Mesodermal cell (in vitro differentiated cells): Measurements from ENCODE around the gene ATF6.

Experiments used
- H3K27ac ChIP-seq: 2 replicates; pipeline ENCODE4 v1.7.0; 2013; ENCODE audit warnings: mild to moderate bottlenecking, low read depth, low read length, moderate library complexity; ENCODE audit not compliant: severe bottlenecking
- H3K36me3 ChIP-seq: 2 replicates; pipeline ENCODE4 v1.7.1; 2013; ENCODE audit warnings: mild to moderate bottlenecking, low read length, moderate library complexity; ENCODE audit not compliant: control insufficient read depth, insufficient read depth
- H3K4me1 ChIP-seq: one replicate; pipeline ENCODE4 v1.7.1; 2013; ENCODE audit warnings: mild to moderate bottlenecking, low read length; ENCODE audit not compliant: insufficient read depth, control insufficient read depth, poor library complexity, severe bottlenecking
- H3K4me3 ChIP-seq: 2 replicates; pipeline ENCODE4 v1.7.0; 2013; ENCODE audit warnings: low read length, control low read depth, mild to moderate bottlenecking; ENCODE audit not compliant: insufficient read depth, poor library complexity, severe bottlenecking; ENCODE audit errors: extremely low read depth
- H3K9me3 ChIP-seq: 2 replicates; pipeline ENCODE4 v1.7.1; 2013; ENCODE audit warnings: mild to moderate bottlenecking, low read length, moderate library complexity; ENCODE audit not compliant: control insufficient read depth
- WGBS, 2 experiments: methylation state at CpG; one replicate each; pipeline ENCODE4 v1.1.5; 2013; ENCODE audit warnings: missing lambda C conversion rate in 2 of 2; ENCODE audit not compliant: insufficient coverage in 2 of 2; 5-methylcytosine and 5-hydroxymethylcytosine counted together

Gene ATF6

GRCh38 chr1:161936786-161937185 is 170.7 kb downstream of the ATF6 start:
- no peaks in the 10 kb centered on the region for H3K9me3 ChIP-seq
- H3K27ac ChIP-seq, result no peak overlapping the region
- H3K4me1 ChIP-seq, result peaks cover 10% of the 10 kb centered on the region
- 100% methylated on average over 1 to 2 of the region's 2 CpGs for WGBS, 2 experiments
- no peaks in the 10 kb centered on the region for H3K36me3 ChIP-seq
- H3K4me3 ChIP-seq, result no peak overlapping the region

GRCh38 chr1:161940866-161941591 is 174.9 kb downstream of the ATF6 start:
- no peaks in the 10 kb centered on the region for H3K9me3 ChIP-seq
- 71 to 100% methylated on average over 1 to 2 of the region's 3 CpGs for WGBS, 2 experiments
- no peak overlapping the region for H3K4me3 ChIP-seq
- no peaks in the 10 kb centered on the region for H3K36me3 ChIP-seq
- peaks cover 15% of the 10 kb centered on the region for H3K4me1 ChIP-seq
- no peak overlapping the region for H3K27ac ChIP-seq

DNA sequence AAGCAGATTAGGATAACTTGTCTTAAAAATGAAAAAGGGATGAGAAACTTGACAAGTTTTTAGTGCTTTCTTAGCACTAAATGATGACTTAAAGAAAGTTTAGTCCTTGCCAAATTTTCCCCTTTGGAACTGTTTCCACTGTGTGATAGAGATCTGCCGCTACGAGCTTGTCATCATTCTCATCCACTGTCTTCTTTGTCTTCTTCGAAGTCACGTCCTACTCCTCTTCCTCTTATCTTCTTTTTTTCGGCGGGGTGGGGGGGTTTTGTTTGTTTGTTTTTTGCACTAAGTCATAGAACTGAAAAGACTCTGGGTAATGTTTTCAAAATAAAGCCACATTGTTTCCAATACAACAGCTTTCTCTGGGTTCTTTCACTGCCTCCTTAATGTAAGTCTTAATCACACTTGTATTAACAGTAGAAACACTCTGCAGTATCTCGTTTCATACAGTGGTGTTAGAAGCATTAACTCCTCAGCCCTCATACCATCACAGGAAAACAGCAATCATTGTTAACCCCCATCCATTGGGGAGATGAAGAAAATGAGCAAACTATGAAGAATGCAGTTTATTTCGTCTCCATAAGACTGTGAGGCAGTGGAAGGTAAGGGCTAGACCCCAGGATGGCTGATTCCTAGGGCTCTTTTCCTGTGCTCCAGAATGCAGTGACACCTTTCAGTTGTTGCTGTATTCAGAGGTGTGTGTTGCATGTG is 175.8 kb downstream of the ATF6 start:
- H3K36me3 ChIP-seq, result no peaks in the 10 kb centered on the region
- no peak overlapping the region for H3K27ac ChIP-seq
- peaks cover 17% of the 10 kb centered on the region for H3K4me1 ChIP-seq
- WGBS, 2 experiments, result 94% methylated on average over 4 of the region's 8 CpGs; no CpG with 5 or more reads in 1 of the 2 experiments
- no peak overlapping the region for H3K4me3 ChIP-seq
- H3K9me3 ChIP-seq, result no peaks in the 10 kb centered on the region

DNA sequence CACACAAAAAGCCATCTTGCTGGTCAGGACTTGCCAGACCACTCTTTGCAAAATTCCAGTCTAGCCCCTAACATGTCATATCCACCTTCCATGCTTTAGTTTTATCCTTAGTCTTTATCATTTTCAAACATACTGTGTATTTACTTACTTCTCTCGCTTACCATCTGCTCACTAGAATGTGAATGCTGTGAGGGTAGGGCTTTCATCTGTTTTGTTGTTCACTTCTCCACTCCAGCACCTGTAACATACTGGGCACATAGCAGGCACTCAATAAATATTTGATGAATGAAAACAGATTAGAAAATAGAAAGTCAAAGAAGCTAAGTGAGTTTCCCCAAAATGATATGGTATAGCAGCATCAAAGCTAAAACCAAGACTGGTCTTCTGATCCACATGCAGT is 177.6 kb downstream of the ATF6 start:
- Histone ChIP-seq H3K4me1 (peaks cover 22% of the 10 kb centered on the region), H3K9me3 (no peaks in the 10 kb centered on the region), H3K27ac (no peak overlapping the region), H3K36me3 (no peaks in the 10 kb centered on the region), H3K4me3 (no peak overlapping the region)
- no CpG with 5 or more reads among the region's 1 CpG for WGBS, 2 experiments

- H3K4me1 ChIP-seq, result peaks cover 22% of the 10 kb centered on the region
- H3K4me3 ChIP-seq, result no peak overlapping the region
- WGBS, 2 experiments, result 100% methylated on average over 1 of the region's 2 CpGs; no CpG with 5 or more reads in 1 of the 2 experiments
- H3K36me3 ChIP-seq, result no peaks in the 10 kb centered on the region
- no peaks in the 10 kb centered on the region for H3K9me3 ChIP-seq
- no peak overlapping the region for H3K27ac ChIP-seq
These were observed 178.3 kb downstream of the ATF6 start for GRCh38 chr1:161944381-161944780.

DNA sequence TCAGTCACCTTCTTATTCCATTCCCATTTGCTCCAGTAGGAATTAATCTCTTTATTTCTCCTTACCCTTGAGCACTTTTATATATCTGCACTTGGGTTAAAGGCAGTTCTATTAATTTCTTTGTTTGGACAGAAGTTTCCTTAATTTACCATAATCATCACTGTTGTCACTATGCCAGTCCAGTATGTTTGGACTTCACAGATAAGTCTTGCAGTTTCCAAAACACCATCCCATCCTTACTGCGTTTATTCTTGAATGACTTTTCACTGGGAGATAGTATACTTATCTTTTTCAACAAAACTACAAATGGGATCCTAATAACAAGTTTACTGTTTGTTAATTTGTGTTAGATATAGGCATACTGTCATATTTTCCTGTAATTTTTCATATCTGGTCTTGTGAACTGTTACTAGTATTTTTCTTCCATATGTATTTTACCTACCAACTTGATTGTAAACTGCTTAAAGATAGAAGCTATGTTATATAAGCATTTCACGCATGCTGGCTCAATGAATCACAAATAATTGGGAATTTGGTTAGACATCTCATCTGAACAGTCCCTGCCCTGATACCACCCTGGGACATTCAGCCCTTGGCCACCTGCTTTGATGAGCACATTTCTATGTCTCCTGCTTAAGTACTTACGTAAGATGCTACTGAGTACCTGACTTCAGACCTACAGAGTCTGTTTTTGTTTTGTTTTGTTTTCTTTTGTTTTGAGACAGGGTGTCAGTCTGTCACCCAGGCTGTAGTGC is 179.4 kb downstream of the ATF6 start:
- no peak overlapping the region for H3K27ac ChIP-seq
- peaks cover 22% of the 10 kb centered on the region for H3K4me1 ChIP-seq
- no peak overlapping the region for H3K4me3 ChIP-seq
- H3K9me3 ChIP-seq, result no peaks in the 10 kb centered on the region
- no peaks in the 10 kb centered on the region for H3K36me3 ChIP-seq
- no CpG with 5 or more reads among the region's 3 CpGs for WGBS, 2 experiments

DNA sequence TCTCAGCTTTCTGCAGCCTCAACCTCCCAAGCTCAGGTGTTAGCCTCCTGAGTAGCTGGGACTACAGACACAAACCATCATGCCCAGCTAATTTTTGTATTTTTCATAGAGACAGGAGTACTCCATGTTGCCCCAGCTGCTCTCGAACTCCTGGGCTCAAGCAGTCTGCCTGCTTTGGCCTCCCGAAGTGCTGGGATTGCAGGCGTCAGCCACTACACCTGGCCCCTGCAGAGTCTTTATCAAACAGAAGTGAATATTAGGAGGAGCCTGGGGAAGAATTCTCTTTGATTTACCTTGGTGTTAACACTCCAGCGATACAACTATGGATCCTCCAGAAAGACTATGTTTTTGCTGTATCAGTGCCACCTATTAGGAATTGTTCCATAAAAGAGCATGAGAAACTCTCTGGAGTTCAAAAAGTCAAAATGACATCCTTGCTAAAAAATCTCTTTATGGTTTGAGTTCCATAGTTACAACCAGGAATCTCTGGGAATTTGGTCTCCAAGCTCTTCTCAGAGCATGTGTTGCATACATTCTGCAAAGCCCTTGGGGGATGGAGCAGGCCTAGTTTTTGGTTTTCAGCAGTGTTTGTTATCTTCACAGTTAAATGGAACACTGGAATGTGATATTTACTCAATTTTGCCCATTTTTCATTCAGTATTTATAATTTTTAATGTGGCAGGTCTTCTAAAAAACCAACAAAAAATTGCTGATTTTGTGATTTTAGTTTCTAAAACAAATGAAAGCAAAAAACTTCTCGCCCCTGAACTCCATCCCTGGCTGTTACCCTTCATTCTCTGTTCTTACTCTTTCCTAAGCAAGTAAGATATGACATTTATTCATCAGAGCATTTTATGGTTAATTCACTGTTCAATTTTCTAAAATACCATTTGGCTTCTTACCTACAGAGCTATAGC is 180.2 kb downstream of the ATF6 start:
- Histone ChIP-seq H3K27ac (peak overlapping the region; percentile 54), H3K4me1 (peaks cover 15% of the 10 kb centered on the region), H3K9me3 (no peaks in the 10 kb centered on the region), H3K4me3 (no peak overlapping the region), H3K36me3 (no peaks in the 10 kb centered on the region)
- 78 to 82% methylated on average over 2 to 3 of the region's 5 CpGs for WGBS, 2 experiments

GRCh38 chr1:161948435-161948834 is 182.3 kb downstream of the ATF6 start:
- H3K36me3 ChIP-seq, result no peaks in the 10 kb centered on the region
- no peak overlapping the region for H3K27ac ChIP-seq
- peaks cover 7% of the 10 kb centered on the region for H3K4me1 ChIP-seq
- WGBS, 2 experiments, result 93 to 100% methylated on average over 3 of the region's 4 CpGs
- H3K9me3 ChIP-seq, result no peaks in the 10 kb centered on the region
- no peak overlapping the region for H3K4me3 ChIP-seq

DNA sequence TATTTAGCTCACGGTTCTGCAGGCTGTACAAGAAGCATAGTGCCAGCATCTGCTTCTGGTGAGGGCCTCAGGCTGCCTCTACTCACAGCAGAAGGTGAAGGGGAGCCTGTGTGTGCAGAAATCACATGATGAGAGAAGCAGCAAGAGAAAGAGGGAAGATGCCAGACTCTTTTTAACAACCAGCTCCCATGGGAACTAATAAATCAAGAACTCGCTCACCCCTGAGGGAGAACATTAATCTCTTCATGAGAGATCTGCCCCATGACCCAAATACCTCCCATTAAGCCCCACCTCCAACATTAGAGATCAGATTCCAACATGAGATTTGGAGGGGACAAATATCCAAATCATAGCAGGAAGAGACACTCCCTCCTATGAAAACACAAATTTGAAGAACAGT is 183.4 kb downstream of the ATF6 start:
- Histone ChIP-seq H3K27ac (no peak overlapping the region), H3K36me3 (no peaks in the 10 kb centered on the region), H3K4me3 (no peak overlapping the region), H3K4me1 (peaks cover 10% of the 10 kb centered on the region), H3K9me3 (no peaks in the 10 kb centered on the region)
- WGBS, 2 experiments, result 85 to 100% methylated on average over 1 of the region's 2 CpGs

DNA sequence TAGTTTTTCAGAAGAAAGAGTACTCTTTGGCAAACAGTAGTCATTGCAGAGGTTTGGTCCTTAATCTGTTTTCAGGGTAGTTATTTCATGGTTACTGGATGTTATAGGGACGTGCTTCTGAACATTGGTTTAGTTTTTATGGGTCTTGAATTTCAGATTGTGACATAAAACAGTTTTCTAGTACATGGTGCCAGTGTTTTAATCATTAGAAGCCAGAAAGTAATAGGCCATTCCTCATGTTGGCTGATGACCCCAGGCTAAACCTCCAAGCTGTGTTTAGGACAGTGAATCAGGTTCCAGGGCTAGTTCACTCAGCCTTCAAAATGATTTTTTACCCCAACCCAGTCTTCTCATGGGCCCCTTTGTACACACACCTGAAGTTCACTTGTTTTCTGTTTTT is 184.3 kb downstream of the ATF6 start:
- no peak overlapping the region for H3K27ac ChIP-seq
- H3K36me3 ChIP-seq, result no peaks in the 10 kb centered on the region
- H3K9me3 ChIP-seq, result no peaks in the 10 kb centered on the region
- peaks cover 10% of the 10 kb centered on the region for H3K4me1 ChIP-seq
- WGBS, 2 experiments, result 100% methylated on average over 1 of the region's 1 CpG
- H3K4me3 ChIP-seq, result no peak overlapping the region
